ENCODE data around the gene DHDDS.

Gene DHDDS

GRCh38 chr1:26418865-26419349 is 13.2 kb upstream of the DHDDS start:
- no peak for DNase-seq

GRCh38 chr1:26419494-26419893 is 12.6 kb upstream of the DHDDS start:
- DNase-seq = no peak

- DNase-seq = no peak
Measured at GRCh38 chr1:26429721-26430120, 2.4 kb upstream of the DHDDS start.

- DNase-seq = no peak
Measured at GRCh38 chr1:26432793-26433192, 672 bp downstream of the DHDDS start.

GRCh38 chr1:26434161-26434752 is 2.1 kb downstream of the DHDDS start:
- no peak for DNase-seq

GRCh38 chr1:26438041-26438440 is 5.9 kb downstream of the DHDDS start:
- no peak for DNase-seq

- DNase-seq = no peak
Measured at GRCh38 chr1:26440259-26440658, 8.1 kb downstream of the DHDDS start.

GRCh38 chr1:26449868-26450267 is 17.7 kb downstream of the DHDDS start:
- DNase-seq = no peak

- DNase-seq = no peak
Measured at GRCh38 chr1:26450908-26451307, 18.8 kb downstream of the DHDDS start.

GRCh38 chr1:26452459-26453183 is 20.5 kb downstream of the DHDDS start:
- DNase-seq = no peak

- no peak for DNase-seq
Measured at GRCh38 chr1:26459148-26459547, 27.0 kb downstream of the DHDDS start.

- no peak for DNase-seq
Measured at GRCh38 chr1:26459573-26460031, 27.5 kb downstream of the DHDDS start.

- no peak for DNase-seq
Measured at GRCh38 chr1:26468911-26469310, 36.8 kb downstream of the DHDDS start.

GRCh38 chr1:26469558-26469957 is 37.4 kb downstream of the DHDDS start:
- no peak for DNase-seq

GRCh38 chr1:26470878-26471497 is 38.9 kb downstream of the DHDDS start:
- DNase-seq = no peak

GRCh38 chr1:26471498-26472319 is 39.6 kb downstream of the DHDDS start:
- DNase-seq = peak; percentile 46

GRCh38 chr1:26472320-26472900 is 40.3 kb downstream of the DHDDS start, which contains the start of gene HMGN2:
Gene HMGN2 (plus strand): TSS chr1:26472440. CDS start chr1:26472613, 173 bp downstream.
- DNase-seq = peak; percentile 91

- DNase-seq = peak; percentile 96
Measured at GRCh38 chr1:26472901-26473845, 41.1 kb downstream of the DHDDS start.

- DNase-seq = no peak
Measured at GRCh38 chr1:26474818-26475217, 42.7 kb downstream of the DHDDS start.

GRCh38 chr1:26475989-26476388 is 43.9 kb downstream of the DHDDS start:
- DNase-seq = no peak

- DNase-seq = no peak
Measured at GRCh38 chr1:26476958-26477357, 44.8 kb downstream of the DHDDS start.
